GM21723 (cell line): ENCODE data around the gene TMEM267.
"Not testable (repeated sequence)": the region's sequence is repeated elsewhere in the genome, so short reads cannot be mapped to it uniquely, and the experiment has no call there.

Source experiments
- ATAC-seq: cut with Tn5 transposase; IDR thresholded peaks from one replicate; pipeline ENCODE4 v1.9.1; 2021; ENCODE audit warnings: mild to moderate bottlenecking, moderate library complexity; ENCODE audit not compliant: unreplicated experiment

TMEM267 gene

DNA sequence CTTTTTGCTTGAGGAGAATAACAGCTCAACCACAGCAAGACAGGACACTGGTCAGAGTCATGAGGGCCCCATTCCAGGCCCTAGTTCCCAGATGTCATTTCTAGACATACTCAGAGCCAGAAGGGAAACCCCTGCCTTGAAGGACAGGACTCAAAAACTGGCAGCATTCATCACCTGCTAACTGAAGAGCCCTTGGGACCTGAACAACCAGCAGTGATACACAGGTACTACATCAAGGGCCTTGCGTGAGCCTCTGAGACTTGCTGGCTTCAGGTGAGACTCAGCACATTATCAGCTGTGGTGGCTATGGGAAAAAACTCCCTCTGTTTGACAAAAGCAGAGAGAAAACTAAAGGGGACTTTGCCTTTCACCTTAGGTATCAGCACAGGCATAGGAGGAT, 22.6 kb downstream of the TMEM267 start:
- ATAC-seq, result no peak

DNA sequence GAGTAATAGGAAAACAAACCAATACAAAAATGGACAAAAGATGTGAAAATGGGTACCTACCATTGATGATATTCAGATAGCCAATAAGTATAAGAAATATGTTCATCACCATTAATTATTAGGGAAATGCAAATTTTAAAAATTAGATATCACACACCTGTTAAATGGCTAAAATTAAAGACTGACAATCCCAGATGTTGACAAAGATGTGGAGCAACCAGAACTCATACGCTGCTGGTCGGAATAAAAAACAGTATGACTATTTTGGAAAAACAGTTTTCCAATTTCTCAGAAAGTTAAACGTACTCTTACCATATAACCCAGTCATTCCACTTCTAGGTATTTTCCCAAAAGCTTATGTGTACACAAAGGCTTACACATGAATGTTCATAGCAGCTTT, 27.1 kb downstream of the TMEM267 start:
- ATAC-seq, result no peak

DNA sequence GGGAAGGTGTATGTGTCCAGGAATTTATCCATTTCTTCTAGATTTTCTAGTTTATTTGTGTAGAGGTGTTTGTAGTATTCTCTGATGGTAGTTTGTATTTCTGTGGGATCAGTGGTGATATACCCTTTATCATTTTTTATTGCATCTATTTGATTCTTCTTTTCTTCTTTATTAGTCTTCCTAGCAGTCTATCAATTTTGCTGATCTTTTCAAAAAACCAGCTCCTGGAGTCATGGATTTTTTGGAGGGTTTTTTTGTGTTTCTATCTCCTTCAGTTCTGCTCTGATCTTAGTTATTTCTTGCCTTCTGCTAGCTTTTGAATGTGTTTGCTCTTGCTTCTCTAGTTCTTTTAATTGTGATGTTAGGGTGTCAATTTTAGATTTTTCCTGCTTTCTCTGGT, 42.1 kb downstream of the TMEM267 start:
- ATAC-seq, result not testable (repeated sequence)

DNA sequence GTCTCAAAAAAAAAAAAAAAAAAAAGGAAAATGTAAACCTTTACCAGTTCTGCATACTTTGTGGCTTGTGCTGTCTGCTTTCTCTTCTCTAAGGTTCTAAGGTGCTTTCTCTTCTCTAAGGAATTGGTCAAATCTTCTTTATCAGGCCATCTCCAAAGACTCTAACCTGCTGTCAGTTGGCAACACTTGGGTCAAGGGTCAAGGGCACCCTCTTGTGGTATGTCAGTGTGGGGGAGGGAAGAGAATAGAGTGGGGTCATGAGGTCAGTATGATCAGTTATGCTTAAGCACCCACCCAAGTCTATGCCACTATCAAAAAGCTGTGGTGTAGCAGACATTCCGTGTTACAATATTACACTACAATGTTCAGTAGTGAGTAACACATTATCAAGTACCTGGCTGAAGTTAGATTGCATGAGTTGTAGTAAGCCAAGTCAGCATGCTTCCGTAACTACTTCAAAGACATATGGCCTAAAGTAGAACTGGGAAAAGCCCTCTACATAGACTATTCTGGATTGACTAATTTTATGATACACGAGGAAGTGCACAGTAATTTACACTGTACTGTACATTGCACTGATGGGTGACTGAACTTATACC, 46.5 kb downstream of the TMEM267 start:
- no peak for ATAC-seq

DNA sequence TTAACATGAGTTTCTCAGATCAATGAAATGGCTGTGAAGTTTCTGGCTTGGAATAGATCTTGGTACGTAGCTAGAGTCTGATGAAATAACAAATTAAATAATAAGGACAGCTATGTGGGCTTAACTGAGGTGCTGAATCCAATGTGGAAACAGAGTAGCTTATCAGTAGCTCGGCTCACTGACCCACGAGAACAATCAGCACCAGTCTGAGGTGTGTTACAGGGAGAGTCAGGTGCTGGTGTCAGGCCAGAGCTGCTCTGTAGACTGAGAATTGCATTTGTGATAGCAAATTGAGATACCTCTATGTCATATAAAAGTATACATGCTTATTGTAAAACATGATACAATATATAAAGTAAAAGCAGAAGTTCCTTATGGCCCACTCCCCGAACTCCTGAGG, 50.3 kb downstream of the TMEM267 start:
- no peak for ATAC-seq

DNA sequence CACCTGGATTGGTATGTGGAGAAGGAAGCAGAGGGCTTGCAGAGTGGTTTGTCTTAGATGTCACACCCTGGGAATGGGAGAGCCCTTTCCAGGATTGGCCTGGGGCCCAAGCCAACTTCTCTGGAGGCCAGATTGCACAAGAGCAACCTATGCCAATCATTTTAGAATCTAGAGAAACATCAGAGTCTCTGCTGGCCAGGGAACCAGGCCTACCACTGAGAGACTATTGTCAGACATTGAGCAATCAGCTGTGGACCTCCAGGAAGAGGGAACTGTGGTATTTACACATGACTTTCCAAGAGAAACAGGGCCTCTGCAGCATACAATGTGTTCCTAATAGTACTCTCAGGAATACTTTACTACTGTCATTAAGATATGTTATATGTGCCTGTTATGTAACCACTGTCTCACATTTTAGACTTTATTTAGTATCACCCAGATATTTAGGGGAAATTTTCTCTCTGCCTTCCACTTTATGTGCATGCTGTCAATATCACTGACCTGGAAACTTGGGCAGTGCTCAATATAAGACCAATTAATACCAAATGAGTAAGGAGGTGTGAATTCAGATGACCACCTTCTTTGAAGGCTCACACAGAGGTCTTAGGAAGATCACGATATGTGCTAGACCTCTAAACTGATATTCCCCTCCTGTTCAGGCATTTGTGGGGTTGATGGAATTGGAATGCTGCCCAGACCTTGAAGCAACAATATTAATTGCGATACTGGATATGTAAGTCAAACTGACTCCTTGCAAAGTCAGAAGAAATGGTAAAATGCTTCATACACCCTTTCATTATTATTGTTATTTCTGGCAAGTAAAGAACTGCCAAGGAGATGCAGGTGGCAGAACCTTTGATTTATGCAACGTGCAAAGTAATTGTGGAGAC, 50.9 kb downstream of the TMEM267 start:
- no peak for ATAC-seq

DNA sequence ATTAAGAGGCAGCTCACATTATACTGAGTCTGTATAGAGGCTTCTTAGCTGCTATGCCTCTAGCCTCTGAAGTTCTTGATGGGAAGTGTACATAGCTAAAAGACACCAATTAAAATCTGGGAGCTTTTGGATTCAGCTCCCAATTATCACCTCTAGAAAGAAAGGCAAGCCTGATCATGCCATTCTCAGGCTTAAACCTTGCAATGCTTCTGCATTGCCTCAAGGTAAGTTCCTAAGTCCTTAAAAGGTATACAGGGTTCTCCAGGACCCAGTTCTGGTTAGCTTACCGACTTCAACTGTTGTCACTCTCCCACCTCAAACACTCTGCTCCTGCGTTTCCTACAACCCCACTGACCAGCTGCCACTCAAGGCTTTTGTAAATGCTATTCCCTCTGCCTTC, 54.0 kb downstream of the TMEM267 start:
- ATAC-seq, result no peak

DNA sequence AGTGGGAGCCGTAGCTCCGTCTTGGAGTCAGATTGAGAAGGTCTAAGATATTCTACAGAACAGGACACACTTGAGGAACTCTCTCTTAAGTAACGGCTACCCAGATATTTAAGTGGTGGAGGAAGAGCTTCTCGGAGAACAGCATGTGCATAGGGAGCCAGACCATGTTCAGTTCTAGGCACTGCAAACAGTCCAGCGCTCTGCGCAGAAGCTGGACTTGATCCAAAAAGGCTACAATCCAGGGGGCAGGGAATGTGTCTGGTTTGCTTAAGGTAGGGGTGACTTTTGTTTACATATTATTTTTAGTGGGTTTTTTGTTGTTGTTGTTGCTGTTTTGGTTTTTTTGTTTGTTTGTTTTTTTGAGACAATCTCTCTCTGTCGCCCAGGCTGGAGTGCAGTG, 54.6 kb downstream of the TMEM267 start:
- ATAC-seq, result no peak

DNA sequence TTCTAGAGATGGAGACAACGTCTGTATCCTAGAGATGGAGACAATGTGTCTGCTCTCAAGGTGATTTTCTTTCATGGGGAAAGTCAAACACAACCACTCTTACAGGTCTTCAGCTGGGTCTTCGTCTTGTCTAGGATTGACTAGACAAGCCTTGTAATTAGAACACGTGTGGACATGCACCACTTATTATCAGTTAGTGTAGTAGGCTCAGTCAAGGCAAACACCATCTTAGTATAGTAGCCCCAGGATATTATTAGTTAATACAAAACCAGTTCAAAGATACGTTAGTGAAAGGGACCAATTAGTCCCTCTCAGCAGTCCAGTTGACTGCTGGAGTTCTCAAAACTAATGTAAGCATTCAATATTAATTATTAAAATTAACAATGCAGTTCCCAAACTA, 56.4 kb downstream of the TMEM267 start:
- no peak for ATAC-seq

DNA sequence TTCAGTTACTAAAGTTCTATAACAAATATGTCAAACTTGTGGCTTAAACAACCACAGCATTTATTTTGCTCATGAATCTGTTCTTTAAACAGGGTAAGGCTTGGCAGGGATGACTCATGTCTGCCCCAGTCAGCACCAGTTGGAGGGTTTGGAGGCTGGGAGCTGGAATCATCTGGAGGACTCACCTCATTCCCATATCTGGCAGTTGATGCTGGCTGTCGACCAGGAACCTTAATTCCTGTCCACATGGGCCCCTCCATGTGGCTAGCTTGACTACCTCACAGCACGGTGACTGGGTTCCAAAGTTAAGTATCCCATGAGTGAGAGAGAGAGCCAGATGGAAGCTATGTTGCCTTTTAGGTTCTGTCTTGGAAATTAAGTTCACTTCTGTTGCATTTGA, 57.7 kb downstream of the TMEM267 start:
- ATAC-seq, result no peak

DNA sequence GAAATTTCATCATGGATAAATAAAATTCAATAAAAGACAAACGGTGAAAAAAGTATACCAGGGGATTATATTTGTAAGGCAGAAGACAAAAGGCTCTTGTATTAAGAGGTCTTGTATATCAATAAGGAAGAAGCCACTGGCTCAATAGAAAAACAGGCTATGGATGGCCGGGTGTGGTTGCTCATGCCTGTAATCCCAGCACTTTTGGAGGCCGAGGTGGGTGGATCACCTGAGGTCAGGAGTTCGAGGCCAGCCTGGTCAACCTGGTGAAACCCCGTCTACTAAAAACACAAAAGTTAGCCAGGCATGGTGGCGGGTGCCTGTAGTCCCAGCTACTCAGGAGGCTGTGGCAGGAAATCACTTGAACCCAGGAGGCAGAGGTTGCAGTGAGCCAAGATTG, 60.6 kb downstream of the TMEM267 start:
- ATAC-seq, result not testable (repeated sequence)

DNA sequence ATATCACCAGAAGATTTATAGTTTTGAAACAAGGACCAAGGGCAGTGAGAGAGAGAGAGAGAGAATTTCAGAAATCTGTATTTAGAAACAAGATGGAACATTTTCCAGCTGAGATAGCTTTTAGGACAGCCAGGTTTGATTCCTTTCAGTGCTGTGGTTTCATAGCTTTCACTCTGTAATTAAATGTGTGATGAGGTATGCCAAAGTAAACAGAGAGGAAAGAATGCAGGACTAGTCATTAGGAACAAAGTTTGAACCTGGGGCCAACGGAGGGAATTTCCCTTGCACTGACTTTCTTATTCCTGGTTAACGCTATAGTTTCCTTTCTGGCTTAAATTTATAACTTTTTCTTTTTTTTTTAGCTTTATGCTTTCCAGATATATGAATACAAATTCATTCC, 61.5 kb downstream of the TMEM267 start:
- ATAC-seq, result no peak

DNA sequence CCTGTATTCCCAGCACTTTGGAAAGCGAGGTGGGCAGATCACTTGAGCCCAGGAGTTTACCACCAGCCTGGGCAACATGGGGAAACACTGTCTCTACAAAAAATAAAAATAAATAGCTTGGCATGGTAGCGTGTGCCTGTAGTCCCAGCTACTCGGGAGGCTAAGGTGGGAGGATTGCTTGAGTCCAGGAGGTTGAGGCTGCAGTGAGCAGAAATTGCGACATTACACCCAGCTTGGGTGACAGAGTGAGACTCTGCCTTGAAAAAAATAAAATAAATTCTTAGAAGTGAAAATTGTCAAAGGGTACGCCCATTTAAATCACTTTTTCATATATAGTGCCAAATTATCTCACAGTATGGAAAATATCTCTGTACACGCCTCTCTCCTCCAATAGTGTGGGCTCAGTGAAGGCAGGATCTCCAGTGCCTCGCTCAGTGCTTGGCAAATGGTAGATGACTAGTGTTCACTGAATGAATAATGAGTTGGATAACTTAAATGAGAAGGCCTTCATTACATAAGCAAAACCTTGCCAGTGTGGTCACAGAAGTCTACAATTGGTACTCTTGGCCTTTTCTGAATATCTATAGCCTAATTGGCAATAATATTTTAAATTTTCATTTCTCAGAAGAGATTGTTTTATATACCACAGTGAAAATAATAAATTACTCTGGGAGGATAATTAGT, 62.1 kb downstream of the TMEM267 start:
- no peak for ATAC-seq

DNA sequence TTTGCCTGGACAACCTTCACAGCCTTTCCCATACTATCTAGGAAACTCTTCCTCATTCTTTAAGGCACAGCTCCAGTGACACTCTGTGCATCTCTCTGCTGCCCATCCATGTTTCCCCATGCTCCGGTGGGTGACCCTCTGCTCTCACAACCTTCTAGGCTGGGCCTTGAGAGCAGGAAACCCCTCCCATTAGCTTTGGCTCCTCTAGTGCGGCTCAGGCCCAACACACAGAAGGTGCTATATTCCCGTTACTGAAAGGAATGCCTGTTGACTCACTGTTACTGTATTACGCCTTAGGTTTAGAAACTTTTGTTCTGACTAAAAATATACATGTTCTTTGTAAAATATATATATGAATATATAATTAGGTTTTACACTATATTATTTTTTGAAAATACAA, 63.4 kb downstream of the TMEM267 start:
- no peak for ATAC-seq

DNA sequence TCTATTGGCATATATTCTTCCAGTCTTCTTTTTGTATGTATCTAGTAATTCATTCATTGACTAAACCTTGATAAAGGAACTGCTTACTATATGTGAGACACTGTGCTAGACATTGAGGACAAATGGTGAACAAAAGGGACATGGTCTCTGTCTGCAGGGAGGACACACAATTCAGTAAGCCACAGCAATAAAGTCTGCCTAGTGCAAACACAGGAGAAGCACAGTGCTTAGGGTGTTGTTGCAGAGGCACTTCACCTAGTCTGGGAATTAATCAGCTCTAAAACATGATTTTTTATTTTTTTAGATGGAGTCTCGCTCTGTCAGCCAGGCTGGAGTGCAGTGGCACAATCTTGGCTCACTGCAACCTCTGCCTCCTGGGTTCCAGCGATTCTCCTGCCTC, 65.1 kb downstream of the TMEM267 start:
- ATAC-seq, result no peak

DNA sequence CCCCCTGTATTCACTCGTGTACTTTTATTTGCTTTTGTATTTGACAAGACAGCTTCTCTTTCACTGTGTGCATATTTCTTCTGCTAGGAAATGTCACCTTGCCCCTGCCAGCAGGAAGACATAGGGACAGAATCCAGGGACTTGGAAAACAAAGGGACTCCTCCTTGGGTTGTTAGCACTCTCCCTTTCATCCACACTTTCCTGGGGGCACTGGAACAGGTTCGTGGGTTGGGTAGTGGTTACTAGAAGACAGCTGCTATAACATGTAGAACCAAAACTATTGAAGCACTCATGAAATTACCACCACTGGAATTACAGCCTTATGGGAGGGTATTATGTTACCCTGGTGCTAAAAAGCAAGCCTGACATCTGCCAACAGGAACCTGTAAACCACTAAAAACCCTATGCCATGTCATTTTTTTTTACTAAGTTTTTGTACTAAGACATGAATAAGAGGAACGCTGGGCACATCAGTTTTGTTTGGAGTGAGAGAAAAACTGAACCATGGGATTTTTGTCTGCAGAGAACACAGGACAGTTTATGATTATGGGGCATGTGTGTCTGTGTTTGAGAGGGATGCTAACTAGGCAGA, 66.8 kb downstream of the TMEM267 start:
- no peak for ATAC-seq

DNA sequence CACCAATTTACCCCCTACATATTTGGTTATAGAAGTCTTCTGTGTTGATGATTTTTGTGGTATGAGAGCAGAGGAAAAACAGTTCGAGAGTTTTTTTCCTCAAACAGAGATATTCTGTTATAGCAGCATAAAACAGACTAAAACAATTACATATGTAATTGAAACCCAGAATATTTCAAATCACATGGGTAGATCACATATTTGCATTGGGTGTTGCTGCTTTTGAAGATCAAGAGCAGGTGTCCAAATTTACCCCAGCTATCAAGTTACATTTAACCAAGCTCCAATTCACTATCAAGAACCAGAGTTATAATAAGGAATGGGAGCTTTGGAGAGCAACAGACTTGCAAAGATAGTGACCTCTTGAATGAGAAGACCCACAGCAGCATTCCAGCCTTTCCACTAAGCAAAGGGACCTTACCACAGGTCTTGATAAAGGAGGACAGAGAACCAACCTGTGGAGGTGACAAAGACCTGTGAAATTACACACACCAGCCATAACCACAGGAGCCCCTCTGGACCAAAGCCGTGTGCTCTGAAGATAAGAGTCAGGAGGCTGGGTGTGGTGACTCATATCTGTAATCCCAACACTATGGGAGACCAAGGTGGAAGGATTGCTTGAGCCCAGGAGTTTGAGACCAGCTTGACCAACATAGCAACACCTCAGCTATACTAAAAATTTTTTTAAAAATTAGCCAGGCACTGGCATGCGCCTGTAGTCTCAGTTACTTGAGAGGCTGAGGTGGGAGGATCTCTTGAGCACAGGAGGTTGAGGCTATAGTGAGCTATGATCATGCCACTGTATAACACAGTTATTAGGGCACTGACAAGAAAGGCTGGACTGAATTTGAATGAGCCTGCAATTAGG, 67.5 kb downstream of the TMEM267 start:
- no peak for ATAC-seq

DNA sequence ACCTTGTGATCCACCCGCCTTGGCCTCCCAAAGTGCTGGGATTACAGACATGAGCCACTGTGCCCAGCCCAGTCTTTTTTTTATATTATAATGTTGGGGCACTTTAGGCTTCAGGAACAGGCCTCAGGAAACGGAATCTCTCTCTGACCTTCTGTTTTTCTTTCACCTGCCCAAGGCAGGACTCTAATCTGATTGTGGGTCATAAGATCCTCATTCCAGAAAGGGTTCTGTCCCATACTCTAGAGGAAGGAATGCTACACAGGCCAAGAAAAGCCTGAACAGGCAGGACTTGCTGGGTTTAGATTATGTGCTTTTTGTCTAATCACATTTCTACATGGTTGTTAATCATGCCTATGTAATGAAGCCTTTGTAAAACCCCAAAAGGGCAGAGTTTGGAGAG, 69.7 kb downstream of the TMEM267 start:
- ATAC-seq, result no peak

DNA sequence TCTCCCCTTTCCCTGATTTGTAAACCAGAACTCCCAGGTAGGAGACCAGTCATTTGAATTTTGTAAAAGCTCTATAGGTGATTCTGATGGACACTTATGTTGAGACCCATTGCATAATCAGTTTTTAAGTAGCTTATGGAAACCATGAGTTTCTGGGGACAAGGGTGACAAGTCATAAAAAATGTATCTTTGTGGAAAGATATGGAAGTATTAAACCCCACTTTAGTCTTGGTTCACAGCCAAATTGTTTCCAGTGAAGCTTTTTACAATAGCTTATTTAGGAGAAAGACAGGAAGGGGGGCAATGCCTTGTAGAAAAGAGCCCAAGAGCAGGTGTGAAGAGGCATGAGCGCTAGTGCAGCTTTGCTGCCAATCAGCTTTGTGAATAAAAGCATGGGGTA, 71.0 kb downstream of the TMEM267 start:
- ATAC-seq, result no peak

DNA sequence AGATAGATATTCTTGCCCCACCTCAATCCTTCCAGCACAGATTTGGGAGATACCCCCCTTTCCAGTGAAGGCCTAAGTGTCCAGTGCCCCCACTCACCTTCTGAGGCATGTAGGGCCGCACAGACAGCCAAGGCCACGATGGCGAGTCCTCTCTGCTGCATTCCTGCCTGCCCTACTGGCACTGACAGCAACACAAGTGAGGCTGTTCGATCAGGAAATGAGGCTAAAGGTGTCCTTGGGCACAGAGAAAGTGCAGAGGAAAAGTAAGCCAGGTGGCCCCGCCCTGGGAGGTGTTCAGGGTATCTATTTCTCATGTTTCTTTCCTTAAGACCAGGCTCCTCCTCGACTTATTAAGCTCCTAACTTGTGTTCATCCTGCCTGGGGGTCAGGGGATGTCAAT, 71.5 kb downstream of the TMEM267 start, which contains the start of gene CCL28:
Gene CCL28 (minus strand): TSS at position 236 of the 400 bp plus-strand sequence. CDS start 75 bp downstream, at position 161.
- ATAC-seq, result no peak

DNA sequence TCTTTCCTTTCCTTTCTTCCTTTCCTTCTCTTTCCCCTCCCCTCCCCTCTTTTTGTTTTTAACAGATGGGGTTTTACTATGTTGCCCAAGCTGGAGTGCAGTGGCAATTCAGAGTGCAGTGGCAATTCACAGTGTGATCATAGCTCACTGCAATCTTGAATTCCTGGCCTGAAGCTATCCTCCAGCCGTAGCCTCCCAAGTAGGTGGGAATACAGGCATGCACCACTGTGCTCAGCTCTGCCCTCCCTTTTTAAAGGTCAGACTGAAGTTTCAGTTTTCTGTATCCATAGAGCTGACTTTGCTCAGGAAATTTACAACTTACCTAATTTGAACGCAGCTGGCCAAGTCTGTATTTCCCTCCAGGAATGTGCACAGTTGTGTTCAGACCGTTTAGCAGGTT, 72.2 kb downstream of the TMEM267 start:
- ATAC-seq, result no peak
